ENCODE data around the gene ZKSCAN1.
A peak's percentile ranks its signal among the peaks of the same experiment; 100 is the strongest.

Gene ZKSCAN1

GRCh38 chr7:100029596-100029995 is 14.2 kb downstream of the ZKSCAN1 start:
- no peak for DNase-seq
- no peaks in the 10 kb centered on the region for H3K9me3 ChIP-seq (ENCODE audit: control insufficient read depth, low read length)
- no peak overlapping the region for H3K4me3 ChIP-seq (ENCODE audit: insufficient read depth, low read depth, low read length, poor library complexity, severe bottlenecking)
- no peaks in the 10 kb centered on the region for H3K4me1 ChIP-seq (ENCODE audit: control insufficient read depth, insufficient read depth, low read length, poor library complexity, severe bottlenecking)
- no peak overlapping the region for H3K27ac ChIP-seq (ENCODE audit: insufficient read depth, low read length, poor library complexity, severe bottlenecking)
- peaks cover 43% of the 10 kb centered on the region for H3K36me3 ChIP-seq (ENCODE audit: control insufficient read depth, insufficient read depth, low read length)
- H3K27me3 ChIP-seq (replicated peaks; ENCODE audit: control insufficient read depth, insufficient read depth, low read length, poor library complexity, severe bottlenecking) = no peaks in the 10 kb centered on the region

DNA sequence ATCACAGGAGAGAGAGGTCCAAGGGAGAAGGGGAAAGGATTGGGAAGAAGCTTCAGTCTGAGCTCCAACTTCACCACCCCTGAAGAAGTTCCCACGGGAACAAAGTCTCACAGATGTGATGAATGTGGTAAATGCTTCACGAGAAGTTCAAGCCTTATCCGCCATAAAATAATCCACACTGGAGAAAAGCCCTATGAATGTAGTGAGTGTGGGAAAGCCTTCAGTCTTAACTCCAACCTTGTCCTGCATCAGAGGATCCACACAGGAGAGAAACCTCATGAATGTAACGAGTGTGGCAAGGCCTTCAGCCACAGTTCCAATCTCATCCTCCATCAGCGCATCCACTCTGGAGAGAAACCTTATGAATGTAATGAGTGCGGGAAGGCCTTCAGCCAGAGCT is 18.1 kb downstream of the ZKSCAN1 start:
- H3K4me1 ChIP-seq (ENCODE audit: control insufficient read depth, insufficient read depth, low read length, poor library complexity, severe bottlenecking) = no peaks in the 10 kb centered on the region
- peaks cover 36% of the 10 kb centered on the region for H3K36me3 ChIP-seq (ENCODE audit: control insufficient read depth, insufficient read depth, low read length)
- DNase-seq = no peak
- H3K9me3 ChIP-seq (ENCODE audit: control insufficient read depth, low read length) = no peaks in the 10 kb centered on the region
- H3K4me3 ChIP-seq (ENCODE audit: insufficient read depth, low read depth, low read length, poor library complexity, severe bottlenecking) = no peak overlapping the region
- H3K27ac ChIP-seq (ENCODE audit: insufficient read depth, low read length, poor library complexity, severe bottlenecking) = no peak overlapping the region
- H3K27me3 ChIP-seq (replicated peaks; ENCODE audit: control insufficient read depth, insufficient read depth, low read length, poor library complexity, severe bottlenecking) = no peaks in the 10 kb centered on the region

GRCh38 chr7:100034871-100035510 is 19.6 kb downstream of the ZKSCAN1 start:
- Histone ChIP-seq H3K27ac (ENCODE audit: insufficient read depth, low read length, poor library complexity, severe bottlenecking) (no peak overlapping the region), H3K36me3 (ENCODE audit: control insufficient read depth, insufficient read depth, low read length) (peaks cover 27% of the 10 kb centered on the region), H3K4me1 (ENCODE audit: control insufficient read depth, insufficient read depth, low read length, poor library complexity, severe bottlenecking) (no peaks in the 10 kb centered on the region), H3K9me3 (ENCODE audit: control insufficient read depth, low read length) (no peaks in the 10 kb centered on the region), H3K27me3 (replicated peaks; ENCODE audit: control insufficient read depth, insufficient read depth, low read length, poor library complexity, severe bottlenecking) (no peaks in the 10 kb centered on the region), H3K4me3 (ENCODE audit: insufficient read depth, low read depth, low read length, poor library complexity, severe bottlenecking) (no peak overlapping the region)
- no peak for DNase-seq

DNA sequence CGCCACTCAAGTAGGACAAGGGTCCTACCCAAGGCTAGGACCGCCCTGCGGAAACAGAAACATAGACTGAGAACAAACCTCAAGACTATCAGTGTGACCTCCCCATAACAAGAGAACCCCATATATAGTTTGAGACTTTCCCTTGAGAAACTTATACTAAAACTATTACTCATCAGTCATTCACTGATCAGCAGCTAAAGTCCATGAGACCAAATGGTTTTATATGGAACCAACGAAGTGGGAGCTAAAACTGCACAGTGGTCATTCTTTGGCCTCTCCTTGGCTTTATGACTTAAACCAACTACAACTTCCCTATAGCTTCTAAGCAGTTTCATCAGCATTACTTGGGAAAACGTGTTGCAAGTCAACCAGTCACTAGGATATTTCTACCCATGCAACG is 20.5 kb downstream of the ZKSCAN1 start:
- Histone ChIP-seq H3K27me3 (replicated peaks; ENCODE audit: control insufficient read depth, insufficient read depth, low read length, poor library complexity, severe bottlenecking) (no peaks in the 10 kb centered on the region), H3K9me3 (ENCODE audit: control insufficient read depth, low read length) (no peaks in the 10 kb centered on the region), H3K36me3 (ENCODE audit: control insufficient read depth, insufficient read depth, low read length) (peaks cover 19% of the 10 kb centered on the region), H3K27ac (ENCODE audit: insufficient read depth, low read length, poor library complexity, severe bottlenecking) (no peak overlapping the region), H3K4me3 (ENCODE audit: insufficient read depth, low read depth, low read length, poor library complexity, severe bottlenecking) (no peak overlapping the region), H3K4me1 (ENCODE audit: control insufficient read depth, insufficient read depth, low read length, poor library complexity, severe bottlenecking) (no peaks in the 10 kb centered on the region)
- no peak for DNase-seq

DNA sequence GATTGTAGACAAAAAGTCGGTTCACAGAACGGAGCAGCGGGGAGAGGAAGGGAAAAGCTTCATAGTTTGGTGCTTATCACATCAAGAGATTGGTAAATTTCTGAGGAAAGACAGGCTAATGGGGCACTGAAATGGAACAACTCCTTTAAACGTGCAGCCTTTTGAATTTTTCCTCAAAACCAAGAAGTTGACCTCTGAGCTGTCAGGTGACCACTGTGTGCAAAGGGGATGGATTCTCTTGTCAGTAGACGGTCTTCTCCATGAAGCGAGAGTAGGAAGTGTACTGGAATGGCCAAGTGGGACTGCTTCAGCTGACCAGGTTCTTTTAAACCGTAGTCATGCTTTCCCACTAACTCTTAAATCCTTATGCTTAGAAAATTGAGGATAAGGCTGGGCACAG is 22.9 kb downstream of the ZKSCAN1 start:
- Histone ChIP-seq H3K4me1 (ENCODE audit: control insufficient read depth, insufficient read depth, low read length, poor library complexity, severe bottlenecking) (no peaks in the 10 kb centered on the region), H3K36me3 (ENCODE audit: control insufficient read depth, insufficient read depth, low read length) (peaks cover 14% of the 10 kb centered on the region), H3K27me3 (replicated peaks; ENCODE audit: control insufficient read depth, insufficient read depth, low read length, poor library complexity, severe bottlenecking) (no peaks in the 10 kb centered on the region), H3K27ac (ENCODE audit: insufficient read depth, low read length, poor library complexity, severe bottlenecking) (no peak overlapping the region), H3K4me3 (ENCODE audit: insufficient read depth, low read depth, low read length, poor library complexity, severe bottlenecking) (no peak overlapping the region), H3K9me3 (ENCODE audit: control insufficient read depth, low read length) (no peaks in the 10 kb centered on the region)
- no peak for DNase-seq

DNA sequence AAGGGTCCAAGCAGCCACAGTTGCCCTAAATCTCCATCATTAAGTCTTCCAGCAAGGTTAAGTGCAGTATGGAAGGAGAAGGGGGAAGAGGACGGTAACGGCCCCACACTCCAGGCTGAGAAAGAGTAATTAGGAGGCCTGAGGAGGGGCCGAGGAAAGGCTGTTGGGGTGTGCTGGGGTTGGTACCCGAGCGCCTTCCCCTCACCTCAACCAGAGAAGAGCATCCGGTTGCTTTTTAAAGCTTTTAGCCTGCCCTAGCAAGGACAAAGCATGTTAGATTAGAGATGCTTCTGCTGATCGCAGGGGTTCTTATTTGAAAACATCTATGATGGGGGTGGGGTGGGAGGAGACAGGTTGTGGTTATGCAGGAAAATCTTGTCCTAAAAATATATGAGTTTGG is 25.2 kb downstream of the ZKSCAN1 start:
- no peak overlapping the region for H3K4me3 ChIP-seq (ENCODE audit: insufficient read depth, low read depth, low read length, poor library complexity, severe bottlenecking)

DNA sequence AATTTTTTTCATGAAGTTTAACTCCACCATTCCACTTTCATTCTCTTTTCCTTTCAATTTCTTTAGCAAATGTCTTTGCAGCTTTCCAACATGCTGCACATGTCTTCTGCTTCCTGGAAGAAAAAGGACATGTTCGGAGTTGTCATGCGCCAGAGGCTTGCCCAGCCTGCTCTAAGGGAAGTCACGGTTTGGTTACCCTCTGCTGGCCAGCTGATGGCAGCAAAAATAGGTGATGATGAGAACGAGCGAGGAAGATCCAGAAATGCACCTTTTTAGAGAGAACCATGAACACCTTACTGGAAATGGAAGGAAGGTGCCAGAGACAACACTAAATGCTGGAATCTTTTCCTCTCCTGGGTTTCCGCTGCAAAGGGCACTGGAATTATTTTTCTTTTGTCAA is 29.3 kb downstream of the ZKSCAN1 start:
- Histone ChIP-seq H3K36me3 (ENCODE audit: control insufficient read depth, insufficient read depth, low read length) (no peaks in the 10 kb centered on the region), H3K27ac (ENCODE audit: insufficient read depth, low read length, poor library complexity, severe bottlenecking) (no peak overlapping the region), H3K27me3 (replicated peaks; ENCODE audit: control insufficient read depth, insufficient read depth, low read length, poor library complexity, severe bottlenecking) (no peaks in the 10 kb centered on the region), H3K4me3 (ENCODE audit: insufficient read depth, low read depth, low read length, poor library complexity, severe bottlenecking) (no peak overlapping the region), H3K4me1 (ENCODE audit: control insufficient read depth, insufficient read depth, low read length, poor library complexity, severe bottlenecking) (peaks cover 4% of the 10 kb centered on the region), H3K9me3 (ENCODE audit: control insufficient read depth, low read length) (no peaks in the 10 kb centered on the region)
- no peak for DNase-seq

More for the DNA sequence above, 25.2 kb downstream of the ZKSCAN1 start:
- Histone ChIP-seq H3K4me1 (ENCODE audit: control insufficient read depth, insufficient read depth, low read length, poor library complexity, severe bottlenecking) (no peaks in the 10 kb centered on the region), H3K27ac (ENCODE audit: insufficient read depth, low read length, poor library complexity, severe bottlenecking) (no peak overlapping the region), H3K27me3 (replicated peaks; ENCODE audit: control insufficient read depth, insufficient read depth, low read length, poor library complexity, severe bottlenecking) (no peaks in the 10 kb centered on the region), H3K9me3 (ENCODE audit: control insufficient read depth, low read length) (no peaks in the 10 kb centered on the region), H3K36me3 (ENCODE audit: control insufficient read depth, insufficient read depth, low read length) (peaks cover 3% of the 10 kb centered on the region)
- no peak for DNase-seq

GRCh38 chr7:100048680-100049079 is 33.3 kb downstream of the ZKSCAN1 start:
- DNase-seq = no peak
- H3K36me3 ChIP-seq (ENCODE audit: control insufficient read depth, insufficient read depth, low read length) = no peaks in the 10 kb centered on the region
- H3K4me3 ChIP-seq (ENCODE audit: insufficient read depth, low read depth, low read length, poor library complexity, severe bottlenecking) = no peak overlapping the region
- H3K27ac ChIP-seq (ENCODE audit: insufficient read depth, low read length, poor library complexity, severe bottlenecking) = no peak overlapping the region
- no peaks in the 10 kb centered on the region for H3K27me3 ChIP-seq (replicated peaks; ENCODE audit: control insufficient read depth, insufficient read depth, low read length, poor library complexity, severe bottlenecking)
- no peaks in the 10 kb centered on the region for H3K9me3 ChIP-seq (ENCODE audit: control insufficient read depth, low read length)
- H3K4me1 ChIP-seq (ENCODE audit: control insufficient read depth, insufficient read depth, low read length, poor library complexity, severe bottlenecking) = peaks cover 11% of the 10 kb centered on the region

- no peaks in the 10 kb centered on the region for H3K36me3 ChIP-seq (ENCODE audit: control insufficient read depth, insufficient read depth, low read length)
- H3K9me3 ChIP-seq (ENCODE audit: control insufficient read depth, low read length) = no peaks in the 10 kb centered on the region
- H3K27me3 ChIP-seq (replicated peaks; ENCODE audit: control insufficient read depth, insufficient read depth, low read length, poor library complexity, severe bottlenecking) = no peaks in the 10 kb centered on the region
- peaks cover 11% of the 10 kb centered on the region for H3K4me1 ChIP-seq (ENCODE audit: control insufficient read depth, insufficient read depth, low read length, poor library complexity, severe bottlenecking)
- H3K4me3 ChIP-seq (ENCODE audit: insufficient read depth, low read depth, low read length, poor library complexity, severe bottlenecking) = peak within 1 kb of the TSS; percentile 97
- peak; percentile 64 to 73 (median 68) for DNase-seq
- H3K27ac ChIP-seq (ENCODE audit: insufficient read depth, low read length, poor library complexity, severe bottlenecking) = peak within 1 kb of the TSS; percentile 85
Measured at GRCh38 chr7:100049441-100050291, 34.3 kb downstream of the ZKSCAN1 start, which contains the start of gene ZSCAN21. Gene ZSCAN21, plus strand, starts transcription at chr7:100049774. Its CDS starts 7,233 bp downstream, at chr7:100057007.

DNA sequence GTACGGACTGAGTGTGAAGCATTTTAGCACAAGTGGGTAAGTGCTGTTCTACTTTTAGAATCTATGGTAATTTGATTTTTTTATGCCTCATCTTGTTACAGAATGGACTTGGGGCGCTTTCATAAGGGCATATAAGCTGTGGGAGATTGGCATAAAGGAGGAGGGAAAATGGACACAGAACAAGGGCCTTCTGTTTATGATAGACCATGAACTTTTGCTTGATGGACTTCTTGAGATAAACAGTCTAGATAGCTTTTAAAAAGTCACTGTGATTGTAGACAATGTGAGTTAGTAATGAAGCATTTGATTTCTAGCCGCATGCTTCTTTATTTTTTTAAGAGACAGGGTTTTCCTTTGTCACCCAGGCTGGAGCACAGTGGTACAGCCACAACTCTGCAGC is 36.2 kb downstream of the ZKSCAN1 start:
- Histone ChIP-seq H3K4me3 (ENCODE audit: insufficient read depth, low read depth, low read length, poor library complexity, severe bottlenecking) (no peak overlapping the region), H3K27me3 (replicated peaks; ENCODE audit: control insufficient read depth, insufficient read depth, low read length, poor library complexity, severe bottlenecking) (no peaks in the 10 kb centered on the region), H3K36me3 (ENCODE audit: control insufficient read depth, insufficient read depth, low read length) (no peaks in the 10 kb centered on the region), H3K27ac (ENCODE audit: insufficient read depth, low read length, poor library complexity, severe bottlenecking) (no peak overlapping the region), H3K9me3 (ENCODE audit: control insufficient read depth, low read length) (no peaks in the 10 kb centered on the region), H3K4me1 (ENCODE audit: control insufficient read depth, insufficient read depth, low read length, poor library complexity, severe bottlenecking) (peaks cover 11% of the 10 kb centered on the region)
- DNase-seq = no peak
